DMS153 (cell line): ENCODE results near the gene C10orf105.

ENCODE experiments used
- DNase-seq: peaks from one replicate; lab custom pipeline; 2025; lab: John Stamatoyannopoulos, UW

Gene C10orf105

GRCh38 chr10:71751515-71752224 lies 32.1 kb upstream of the C10orf105 start:
- DNase-seq = no peak

GRCh38 chr10:71750986-71751385 lies 31.4 kb upstream of the C10orf105 start:
- no peak for DNase-seq

DNA sequence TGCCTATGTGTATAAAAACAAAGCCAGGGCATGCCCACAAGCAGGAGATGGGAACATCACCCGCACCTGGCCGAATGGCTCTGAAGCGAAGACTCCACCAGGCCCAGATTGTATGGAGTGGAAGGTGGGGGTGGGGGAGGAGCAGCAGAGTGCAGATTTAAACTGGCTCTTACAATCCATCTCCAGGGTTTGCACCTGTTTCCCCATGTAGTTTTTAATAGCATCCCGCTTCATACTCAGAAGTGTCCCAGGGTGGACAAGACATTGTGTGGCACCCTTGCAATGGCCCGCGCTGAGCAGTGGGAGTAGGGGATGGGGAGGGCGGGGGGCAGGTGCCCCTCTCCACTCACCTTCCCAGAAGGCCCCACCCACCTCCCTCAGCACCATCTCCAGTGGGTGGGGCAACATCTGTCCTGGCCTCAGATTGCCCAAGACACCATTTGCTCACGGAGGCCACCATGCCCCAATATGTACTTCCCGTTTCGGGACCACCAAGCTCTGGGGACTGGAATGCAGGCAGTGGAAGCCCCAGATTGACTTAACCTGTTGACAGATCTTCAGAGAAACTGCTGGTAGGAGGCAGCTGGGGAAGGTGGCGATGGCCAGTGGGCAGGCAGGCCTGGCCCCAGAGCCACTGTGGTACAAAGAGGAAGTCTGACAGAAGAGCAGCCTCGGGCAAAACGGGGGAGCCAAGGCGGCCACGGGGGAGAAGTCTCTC lies 30.7 kb upstream of the C10orf105 start:
- no peak for DNase-seq

GRCh38 chr10:71749396-71749795 lies 29.8 kb upstream of the C10orf105 start:
- no peak for DNase-seq

DNA sequence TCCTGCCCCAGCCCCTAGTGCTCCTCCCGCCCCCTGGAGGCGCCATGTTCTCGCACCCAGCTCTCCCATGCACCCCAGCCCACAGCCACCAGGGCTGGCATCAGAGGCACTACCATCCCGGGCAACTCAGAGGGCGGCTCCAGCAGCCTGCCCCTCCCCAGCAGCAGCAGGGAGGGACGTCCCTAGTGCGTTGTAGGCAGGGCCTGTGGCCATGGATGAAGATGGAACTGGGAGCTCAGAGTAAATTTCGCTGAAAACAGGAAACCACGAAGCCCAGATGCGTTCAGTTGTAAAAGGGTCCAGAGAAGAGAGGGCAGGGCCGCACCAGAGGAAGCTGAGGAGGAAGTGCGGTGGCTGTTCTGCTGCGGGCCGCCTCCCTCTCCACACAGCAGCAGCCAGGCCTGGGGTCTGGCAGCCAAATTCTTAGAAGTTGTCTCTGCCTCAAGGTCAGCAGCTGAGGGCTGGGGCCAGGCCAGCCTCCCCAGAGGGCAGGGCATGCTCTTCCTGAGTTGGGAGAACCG lies 29.2 kb upstream of the C10orf105 start:
- DNase-seq = no peak

DNA sequence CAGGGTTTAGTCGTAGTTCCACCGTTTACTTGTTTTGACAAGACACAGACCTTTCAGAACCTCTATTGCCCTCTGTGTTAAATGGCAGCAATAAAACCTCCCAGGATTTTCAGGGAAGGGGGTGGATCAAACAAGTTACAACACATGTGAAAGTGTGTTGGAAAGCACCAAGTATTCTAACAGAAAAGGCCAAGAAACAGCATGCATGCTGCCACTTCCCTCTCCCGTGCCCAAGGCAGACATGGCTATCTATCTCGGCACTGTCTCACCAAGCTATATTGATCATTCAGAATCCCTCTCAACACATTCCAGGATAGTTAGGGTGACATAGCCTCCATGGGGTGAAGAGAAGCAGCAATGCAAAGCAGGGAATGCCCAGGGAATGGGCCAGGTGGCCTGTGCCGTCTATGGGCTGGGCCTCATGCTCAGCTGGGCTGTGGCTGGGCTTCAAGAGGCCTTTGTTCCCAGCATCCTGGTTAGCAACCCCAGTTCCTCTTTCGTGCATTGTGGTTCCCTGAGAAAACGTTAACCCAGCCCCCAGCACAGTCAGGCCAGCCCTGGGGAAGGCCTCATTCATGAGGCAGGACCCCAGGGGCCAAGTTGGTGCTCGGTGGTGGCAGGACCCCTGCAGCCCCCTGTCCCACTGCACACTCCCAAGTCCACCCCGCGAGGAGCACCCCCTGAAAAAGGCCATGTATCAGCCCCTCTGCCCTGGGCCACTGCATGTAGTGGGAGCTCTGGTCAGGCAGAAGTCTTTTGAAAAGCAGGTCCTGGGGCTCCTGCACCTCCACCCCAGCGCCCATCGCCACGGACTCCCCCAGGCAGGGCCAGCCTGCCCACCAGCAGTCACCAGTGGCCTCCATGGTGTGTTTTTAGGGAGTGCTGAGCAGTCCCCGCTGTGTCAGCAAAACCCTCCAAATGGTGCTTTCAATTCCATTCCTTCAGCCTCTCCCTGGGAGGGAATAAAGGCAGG lies 28.3 kb upstream of the C10orf105 start:
- DNase-seq = no peak

DNA sequence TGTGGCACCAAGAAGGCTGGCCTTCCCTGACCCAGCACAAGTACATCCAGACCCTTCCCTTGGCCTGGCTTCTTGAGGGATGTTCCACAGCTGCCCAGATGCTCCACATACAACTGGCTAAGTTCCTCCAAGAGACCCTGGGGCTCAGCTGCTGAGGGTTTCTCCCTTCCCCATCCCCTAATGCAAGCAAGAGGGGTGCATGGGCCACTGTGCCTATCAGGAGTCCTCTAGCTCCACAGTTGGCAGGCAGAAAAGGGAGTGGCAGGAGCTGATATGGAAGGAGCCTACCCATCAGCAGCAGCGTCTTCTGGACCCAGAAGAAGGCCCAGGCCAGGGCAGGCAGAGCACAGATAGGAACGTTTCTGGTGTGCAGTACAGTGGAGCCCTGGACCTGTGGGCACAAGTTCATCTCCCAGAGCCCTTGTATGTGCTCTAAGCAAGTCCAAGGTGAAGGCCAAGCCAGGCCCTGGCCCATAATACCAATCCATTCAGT lies 27.5 kb upstream of the C10orf105 start:
- no peak for DNase-seq

DNA sequence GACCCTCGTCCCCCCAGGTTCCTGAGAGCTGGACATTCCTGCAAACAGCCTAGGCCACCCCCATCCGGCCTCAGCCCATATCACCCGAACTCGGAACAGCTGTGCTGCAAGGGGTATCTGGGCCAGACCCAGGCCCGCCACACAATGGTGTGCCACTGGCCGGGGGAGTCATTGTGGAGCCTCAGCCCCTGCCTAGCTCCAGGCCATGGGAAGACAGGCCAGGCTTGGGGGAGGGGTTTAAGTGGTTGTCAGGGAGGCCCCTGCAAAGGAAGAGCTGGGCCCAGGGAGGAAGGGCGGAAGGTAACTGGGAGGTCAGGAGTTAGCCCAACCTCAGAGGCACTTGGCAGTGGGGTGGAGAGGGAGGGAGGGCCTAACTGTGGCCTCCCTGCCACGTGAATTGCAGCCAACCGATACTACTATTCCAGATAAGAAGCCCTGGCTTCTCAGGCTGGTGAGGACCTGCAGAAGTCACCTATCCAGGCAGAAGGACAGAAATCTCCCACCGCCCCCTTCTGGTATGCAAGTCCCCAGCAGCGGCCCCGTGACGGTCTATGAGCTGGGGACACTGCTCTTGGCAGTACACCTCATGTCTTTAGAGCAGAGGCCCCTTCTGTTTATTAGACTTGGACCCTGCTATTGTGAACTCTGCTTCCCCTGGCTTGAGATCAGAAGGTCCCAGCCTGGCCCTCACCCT lies 26.9 kb upstream of the C10orf105 start:
- DNase-seq = no peak

DNA sequence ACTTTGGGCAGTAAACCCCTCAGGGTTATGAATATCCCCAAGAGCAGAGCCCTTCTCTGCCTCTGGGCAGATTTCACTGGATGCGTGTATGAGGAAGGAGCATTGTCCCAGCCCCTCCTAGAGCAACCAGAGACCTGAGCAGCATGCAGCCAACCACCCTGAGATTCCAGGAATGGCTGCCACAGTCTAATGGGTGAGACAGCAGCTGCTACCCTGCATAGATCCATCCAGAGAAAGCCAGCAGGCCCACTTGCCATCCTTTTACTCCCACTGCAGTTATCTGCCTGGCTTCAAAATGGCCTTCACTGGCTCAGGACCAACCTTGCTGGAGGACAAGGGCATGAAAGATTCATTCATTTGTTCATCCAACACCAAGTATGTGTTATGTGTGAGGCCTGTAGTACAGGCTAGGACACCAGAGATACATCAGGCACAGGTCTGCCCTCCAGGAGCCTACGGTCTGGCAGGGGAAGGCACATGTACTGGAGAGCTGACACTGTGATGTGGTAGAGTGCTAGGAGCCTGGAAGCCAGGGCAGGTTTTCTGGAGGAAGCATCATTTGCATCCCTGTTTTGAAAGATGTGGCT lies 26.2 kb upstream of the C10orf105 start:
- DNase-seq = no peak

GRCh38 chr10:71744897-71745663 lies 25.5 kb upstream of the C10orf105 start:
- no peak for DNase-seq

DNA sequence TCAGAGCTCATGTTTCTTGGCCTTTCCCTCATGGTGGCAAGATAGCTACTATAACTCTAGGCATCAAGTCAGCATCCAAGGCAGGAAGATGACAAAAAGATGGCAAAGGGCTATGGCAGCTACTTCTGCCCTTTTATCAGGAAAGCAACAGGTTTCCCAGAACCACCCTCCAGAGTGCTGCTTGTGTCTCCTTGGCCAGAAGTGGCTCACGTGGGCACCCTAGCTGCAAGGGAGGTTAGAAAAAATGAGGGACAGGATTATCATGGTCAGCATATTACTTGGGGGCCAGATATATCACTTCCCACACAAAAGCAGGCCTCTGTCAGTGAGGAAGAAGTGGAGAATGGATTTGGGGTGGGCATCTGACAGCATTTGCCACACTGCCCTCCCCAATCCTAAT lies 24.3 kb upstream of the C10orf105 start:
- no peak for DNase-seq

GRCh38 chr10:71743089-71743838 lies 23.7 kb upstream of the C10orf105 start:
- DNase-seq = no peak

DNA sequence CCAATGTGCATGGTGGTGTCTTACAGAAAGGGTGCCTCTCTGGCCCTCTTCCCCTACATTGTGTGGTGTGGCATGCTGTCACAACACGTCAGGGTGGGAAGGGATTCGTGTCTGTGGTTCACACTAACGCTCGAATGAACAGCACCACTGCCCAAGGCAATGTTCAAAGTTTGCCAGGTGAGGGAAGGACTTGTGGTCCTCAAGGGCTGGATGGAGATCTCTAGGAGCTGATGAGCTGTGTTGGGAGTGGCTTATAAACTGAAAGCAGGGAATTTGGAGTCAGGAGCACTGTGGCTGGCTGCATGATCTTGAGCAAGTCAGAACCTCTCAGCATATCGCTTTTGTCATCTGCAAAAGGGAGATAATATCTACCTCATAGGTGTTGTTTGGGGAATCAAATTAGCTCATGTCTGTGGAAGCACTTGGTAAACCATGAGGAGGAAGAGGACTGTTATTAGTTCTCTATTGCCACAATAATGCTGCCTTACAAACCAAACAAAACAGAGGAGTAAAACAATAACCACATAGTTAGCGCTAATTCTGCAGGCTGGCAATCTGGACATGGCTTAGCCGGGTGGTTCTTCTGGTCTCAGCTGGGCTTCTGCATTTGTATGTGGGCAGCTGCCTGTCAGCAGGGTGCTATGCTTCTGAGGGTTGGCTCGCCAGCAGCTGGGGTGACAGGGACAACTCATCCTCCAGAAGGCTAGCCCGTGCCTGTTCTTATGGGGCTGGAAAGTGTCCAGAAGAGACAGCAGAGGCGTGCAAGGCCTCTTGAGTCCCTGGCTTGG lies 22.9 kb upstream of the C10orf105 start:
- no peak for DNase-seq

DNA sequence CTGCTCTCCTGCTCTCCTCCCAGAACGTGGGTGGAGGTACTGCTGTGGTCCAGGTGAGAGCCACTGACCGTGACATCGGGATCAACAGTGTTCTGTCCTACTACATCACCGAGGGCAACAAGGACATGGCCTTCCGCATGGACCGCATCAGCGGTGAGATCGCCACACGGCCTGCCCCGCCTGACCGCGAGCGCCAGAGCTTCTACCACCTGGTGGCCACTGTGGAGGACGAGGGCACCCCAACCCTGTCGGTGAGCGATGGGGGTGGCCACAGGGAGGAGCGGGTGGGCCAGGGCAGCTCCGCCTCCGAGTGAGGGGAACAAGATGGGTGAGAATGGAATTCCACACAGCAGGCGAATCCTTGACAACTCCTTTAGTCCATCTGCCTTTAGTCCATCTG lies 22.1 kb upstream of the C10orf105 start:
- DNase-seq = no peak

DNA sequence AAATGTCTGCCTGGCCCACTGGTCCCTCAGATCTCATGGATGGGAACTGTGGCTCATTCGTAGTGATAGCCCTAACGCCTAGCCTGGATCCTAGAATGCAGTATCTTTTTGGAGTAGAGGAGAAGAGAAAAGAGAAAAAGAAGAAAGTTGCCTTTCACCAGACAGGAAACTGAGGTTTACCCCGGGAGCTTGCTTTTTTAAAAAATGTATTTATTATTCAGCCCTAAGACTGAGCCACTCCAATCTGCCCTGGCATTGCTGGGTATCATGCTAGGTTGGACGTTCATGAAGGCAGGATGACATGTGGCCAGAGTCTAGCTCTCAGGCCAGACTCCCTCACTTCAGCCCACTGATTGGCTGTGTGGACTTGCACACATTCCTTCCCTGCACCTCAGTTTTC lies 21.5 kb upstream of the C10orf105 start:
- no peak for DNase-seq

DNA sequence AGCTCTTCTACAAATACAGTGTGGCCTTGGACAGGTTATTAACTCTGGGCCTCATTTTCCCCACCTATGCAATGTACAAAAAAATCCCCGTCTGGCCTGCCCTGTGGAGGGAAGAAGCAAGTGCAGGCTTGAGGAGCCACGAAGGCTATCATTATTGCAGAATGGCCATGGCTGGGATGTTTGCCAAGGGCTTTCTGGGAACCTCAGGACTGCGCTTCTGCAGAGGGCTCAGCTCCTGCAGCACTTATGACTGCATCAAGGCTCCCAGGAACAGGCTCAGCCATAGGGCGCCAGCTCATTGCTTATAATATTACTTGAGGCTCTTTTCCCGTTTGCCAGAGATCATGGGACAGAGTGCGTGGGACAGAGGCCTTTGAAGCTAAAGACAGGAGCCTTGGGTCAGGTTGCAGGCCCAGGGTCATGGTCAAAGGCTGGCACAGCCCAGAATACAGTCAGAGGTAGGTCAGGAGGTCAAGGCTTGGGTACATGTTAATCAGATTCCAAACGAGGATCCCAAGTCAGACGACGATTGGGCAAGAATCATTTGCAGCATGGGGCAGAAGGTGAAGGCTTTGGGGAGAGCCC lies 20.6 kb upstream of the C10orf105 start:
- DNase-seq = no peak

GRCh38 chr10:71739358-71739900 lies 19.9 kb upstream of the C10orf105 start:
- DNase-seq = no peak

DNA sequence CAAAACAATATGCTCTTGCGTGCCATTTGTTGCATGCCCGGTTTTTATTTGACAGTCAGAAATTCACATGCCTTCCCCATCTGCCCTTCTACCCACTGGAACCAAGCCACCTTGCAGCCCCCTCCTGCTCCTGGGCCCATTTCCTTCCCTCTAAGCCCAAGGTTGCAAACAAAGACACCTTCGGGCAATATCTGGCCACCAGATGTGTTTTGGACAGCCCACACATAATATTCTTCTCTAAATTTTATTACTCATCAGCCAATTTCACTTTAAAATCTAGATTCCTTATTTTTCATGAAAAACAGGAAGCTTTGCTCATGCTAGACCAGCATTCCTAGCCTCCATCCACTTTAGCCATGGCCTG lies 18.2 kb upstream of the C10orf105 start:
- DNase-seq = no peak
